Glutamatergic neuron (in vitro differentiated cells): Measurements from ENCODE around the gene SBNO1. TPM values are rescaled to one million over a fixed set of nuclear protein-coding genes. Genes with fewer than 3 reads are reported as not detected.
"Not testable (repeated sequence)": the region's sequence is repeated elsewhere in the genome, so short reads cannot be mapped to it uniquely, and the experiment has no call there.

Experiments
- DNase-seq: peaks from one replicate; pipeline ENCODE4 v3.0.0; 2022
- H3K27ac Mint-ChIP-seq: one replicate; pipeline ENCODE4 v1.8.0; 2020; ENCODE audit warnings: mild to moderate bottlenecking, mixed read lengths, inconsistent platforms; ENCODE audit not compliant: unreplicated experiment
- H3K27me3 Mint-ChIP-seq: one replicate; pipeline ENCODE4 v1.8.0; 2020; ENCODE audit warnings: mild to moderate bottlenecking, moderate library complexity, mixed read lengths, inconsistent platforms; ENCODE audit not compliant: unreplicated experiment
- H3K36me3 Mint-ChIP-seq: one replicate; pipeline ENCODE4 v1.8.0; 2020; ENCODE audit warnings: mild to moderate bottlenecking, mixed read lengths, inconsistent platforms; ENCODE audit not compliant: unreplicated experiment
- H3K4me1 Mint-ChIP-seq: one replicate; pipeline ENCODE4 v1.8.0; 2020; ENCODE audit warnings: mild to moderate bottlenecking, low read depth, mixed read lengths, inconsistent platforms; ENCODE audit not compliant: unreplicated experiment
- H3K4me3 Mint-ChIP-seq: one replicate; pipeline ENCODE4 v1.8.0; 2020; ENCODE audit warnings: mild to moderate bottlenecking, mixed read lengths, inconsistent platforms; ENCODE audit not compliant: unreplicated experiment
- H3K9me3 Mint-ChIP-seq: one replicate; pipeline ENCODE4 v1.8.0; 2020; ENCODE audit warnings: mild to moderate bottlenecking, moderate library complexity, mixed read lengths, inconsistent platforms; ENCODE audit not compliant: unreplicated experiment
- total RNA-seq: library from RNA; stranded (reverse); fragmentation: NEBNext Ultra II Directional; extraction: Animal tissue kit (Norgen Biotek cat#: 25700); gene quantifications from one replicate; pipeline ENCODE4 v1.2.1, GENCODE V29; 2021; ENCODE audit not compliant: unreplicated experiment
- TF ChIP-seq, protein P1 (sequence below): fragments of 200-600 bp; sonication (generic); IDR thresholded peaks from one replicate; pipeline ENCODE4 v1.5.0; 2021; ENCODE audit not compliant: partially characterized antibody, unreplicated experiment

The SBNO1 gene
- total RNA-seq, 1 donor from 2014 or later, result 50.9 TPM

DNA sequence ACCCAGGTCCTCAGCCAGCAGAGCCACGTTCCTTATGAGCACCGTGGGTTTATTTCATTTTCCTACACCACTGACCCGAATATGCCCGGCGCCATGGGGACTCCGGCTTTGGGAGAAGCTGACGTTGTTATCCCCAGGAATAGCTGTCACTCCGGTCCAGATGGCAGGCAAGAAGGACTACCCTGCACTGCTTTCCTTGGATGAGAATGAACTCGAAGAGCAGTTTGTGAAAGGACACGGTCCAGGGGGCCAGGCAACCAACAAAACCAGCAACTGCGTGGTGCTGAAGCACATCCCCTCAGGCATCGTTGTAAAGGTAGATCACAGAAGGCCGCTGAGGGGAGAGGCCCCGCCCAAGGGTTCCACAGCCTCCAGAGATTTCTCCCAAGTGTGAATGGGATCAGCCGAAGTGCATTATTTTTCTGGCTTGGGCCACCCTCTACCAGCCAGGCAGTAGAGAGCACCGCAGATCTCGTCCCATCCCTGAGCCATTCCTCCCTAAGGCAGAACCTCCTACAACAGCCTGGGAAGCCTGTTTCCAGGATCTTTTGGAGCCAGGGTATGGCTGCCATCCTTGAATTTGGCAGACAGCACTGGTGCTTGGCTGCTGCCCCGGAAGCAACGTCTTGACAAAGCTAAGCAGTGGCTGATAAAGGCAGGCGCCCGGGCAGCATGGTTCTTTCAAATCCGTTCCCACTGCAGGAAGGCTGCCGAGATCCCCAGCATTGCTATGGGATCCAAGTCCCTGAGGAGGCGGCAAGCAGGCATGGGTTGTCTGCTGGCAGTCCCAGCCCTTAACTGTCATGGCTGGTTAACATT, 110.8 kb downstream of the SBNO1 start:
- no peak for DNase-seq
- peak overlapping the region; percentile 56 for H3K27ac Mint-ChIP-seq
- H3K36me3 Mint-ChIP-seq, result peaks cover 18% of the 10 kb centered on the region
- no peak overlapping the region for H3K4me3 Mint-ChIP-seq
- TF ChIP-seq, protein P1, sequence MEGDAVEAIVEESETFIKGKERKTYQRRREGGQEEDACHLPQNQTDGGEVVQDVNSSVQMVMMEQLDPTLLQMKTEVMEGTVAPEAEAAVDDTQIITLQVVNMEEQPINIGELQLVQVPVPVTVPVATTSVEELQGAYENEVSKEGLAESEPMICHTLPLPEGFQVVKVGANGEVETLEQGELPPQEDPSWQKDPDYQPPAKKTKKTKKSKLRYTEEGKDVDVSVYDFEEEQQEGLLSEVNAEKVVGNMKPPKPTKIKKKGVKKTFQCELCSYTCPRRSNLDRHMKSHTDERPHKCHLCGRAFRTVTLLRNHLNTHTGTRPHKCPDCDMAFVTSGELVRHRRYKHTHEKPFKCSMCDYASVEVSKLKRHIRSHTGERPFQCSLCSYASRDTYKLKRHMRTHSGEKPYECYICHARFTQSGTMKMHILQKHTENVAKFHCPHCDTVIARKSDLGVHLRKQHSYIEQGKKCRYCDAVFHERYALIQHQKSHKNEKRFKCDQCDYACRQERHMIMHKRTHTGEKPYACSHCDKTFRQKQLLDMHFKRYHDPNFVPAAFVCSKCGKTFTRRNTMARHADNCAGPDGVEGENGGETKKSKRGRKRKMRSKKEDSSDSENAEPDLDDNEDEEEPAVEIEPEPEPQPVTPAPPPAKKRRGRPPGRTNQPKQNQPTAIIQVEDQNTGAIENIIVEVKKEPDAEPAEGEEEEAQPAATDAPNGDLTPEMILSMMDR, result no peak
- peaks cover 3% of the 10 kb centered on the region for H3K9me3 Mint-ChIP-seq
- peaks cover 4% of the 10 kb centered on the region for H3K4me1 Mint-ChIP-seq
- H3K27me3 Mint-ChIP-seq, result peaks cover 6% of the 10 kb centered on the region

DNA sequence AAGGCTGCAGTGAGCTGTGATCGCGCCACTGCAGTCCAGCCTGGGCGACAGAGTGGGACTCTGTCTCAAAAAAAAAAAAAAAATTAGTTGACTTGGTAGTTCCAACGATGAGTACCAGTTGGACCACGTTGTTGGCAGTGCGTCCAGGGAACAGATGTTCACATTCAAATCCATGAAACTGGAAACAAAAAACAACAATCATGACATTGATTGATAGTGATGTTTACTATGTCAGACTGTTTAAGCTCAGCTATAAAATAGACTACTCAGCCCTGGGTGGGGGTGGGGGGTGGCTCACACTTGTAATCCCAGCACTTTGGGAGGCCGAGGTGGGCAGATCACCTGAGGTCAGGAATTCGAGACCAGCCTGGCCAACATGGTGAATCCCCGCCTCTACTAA, 112.3 kb downstream of the SBNO1 start:
- H3K4me1 Mint-ChIP-seq, H3K4me3 Mint-ChIP-seq, DNase-seq, H3K27me3 Mint-ChIP-seq, H3K9me3 Mint-ChIP-seq, H3K27ac Mint-ChIP-seq: not testable (repeated sequence)
- H3K36me3 Mint-ChIP-seq, result peaks cover 26% of the 10 kb centered on the region

DNA sequence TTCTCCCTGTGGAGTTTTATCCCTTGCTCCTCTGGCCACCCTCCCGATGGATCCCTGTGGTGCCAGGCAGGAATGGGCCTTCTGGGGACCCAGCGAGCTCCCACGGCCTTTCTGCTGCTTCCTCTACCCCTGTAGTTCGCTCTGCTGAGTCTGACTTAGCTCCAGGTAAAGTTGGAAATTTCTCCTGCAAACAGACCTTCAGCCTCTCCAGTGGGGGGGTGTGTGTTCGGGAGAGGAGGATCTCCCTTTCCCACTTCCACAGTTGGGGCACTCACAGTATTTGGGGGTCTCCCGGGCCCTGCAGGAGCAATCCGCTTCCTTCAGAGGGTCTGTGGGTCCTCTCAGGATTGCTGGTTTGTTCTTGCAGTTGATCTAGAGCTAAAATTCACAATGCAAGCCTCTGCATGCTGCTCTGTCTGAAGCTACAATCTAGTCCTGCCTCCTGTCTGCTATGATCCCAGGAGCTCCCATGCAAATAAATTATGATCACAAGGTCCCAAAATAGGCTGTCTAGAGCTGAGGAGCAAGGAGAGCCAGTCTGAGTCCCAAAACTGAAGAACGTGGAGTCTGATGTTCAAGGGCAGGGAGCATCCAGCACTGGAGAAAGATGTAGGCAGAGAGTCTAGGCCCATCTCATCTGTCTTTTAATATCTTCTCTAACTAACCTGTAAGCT, 113.1 kb downstream of the SBNO1 start:
- peaks cover 4% of the 10 kb centered on the region for H3K9me3 Mint-ChIP-seq
- DNase-seq, result no peak
- TF ChIP-seq, protein P1, result no peak

DNA sequence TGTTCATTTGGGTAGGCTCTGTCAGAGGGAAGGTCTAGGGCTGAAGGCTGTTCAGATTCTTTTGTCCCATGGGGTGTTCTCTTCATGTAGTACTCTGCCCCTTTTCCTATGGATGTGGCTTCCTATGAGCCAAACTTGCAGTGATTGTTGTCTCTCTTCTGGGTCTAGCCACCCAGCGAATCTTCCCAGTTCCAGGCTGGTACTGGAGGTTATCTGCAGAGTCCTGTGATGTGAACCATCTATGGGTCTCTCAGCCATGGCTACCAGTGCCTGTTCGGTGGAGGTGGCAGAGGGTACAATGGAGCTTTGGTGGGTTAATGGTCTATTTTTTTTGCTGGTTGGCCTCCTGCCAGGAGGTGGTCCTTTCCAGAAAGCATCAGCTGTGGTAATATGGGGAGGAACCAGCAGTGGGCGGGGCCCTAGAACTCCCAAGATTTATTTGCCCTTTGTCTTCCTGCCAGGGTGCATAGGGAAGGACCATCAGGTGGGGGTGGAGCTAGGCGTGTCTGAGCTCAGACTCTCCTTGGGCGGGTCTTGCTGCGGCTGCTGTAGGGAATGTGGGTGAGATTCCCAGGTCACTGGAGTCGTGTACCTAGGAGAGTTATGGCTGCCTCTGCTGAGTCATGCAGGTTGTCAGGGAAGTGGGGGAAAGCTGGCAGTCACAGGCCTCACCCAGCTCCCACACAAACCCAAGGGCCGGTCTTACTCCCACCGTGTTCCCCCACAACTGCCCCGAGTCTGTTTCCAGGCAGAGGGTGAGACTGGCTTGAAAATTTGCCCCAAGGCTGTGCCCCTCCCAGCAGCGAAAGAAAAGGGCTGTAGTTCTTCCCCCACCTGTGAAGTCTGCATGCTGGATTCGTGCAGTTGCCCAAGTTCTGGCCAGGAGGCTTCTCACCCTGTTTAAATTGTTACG, 113.9 kb downstream of the SBNO1 start:
- Mint-ChIP-seq H3K4me3 (no peak overlapping the region), H3K36me3 (peaks cover 31% of the 10 kb centered on the region)

More for the DNA sequence above, 113.1 kb downstream of the SBNO1 start:
- H3K27ac Mint-ChIP-seq, result no peak overlapping the region
- no peak overlapping the region for H3K4me3 Mint-ChIP-seq
- H3K4me1 Mint-ChIP-seq, result peaks cover 9% of the 10 kb centered on the region
- H3K36me3 Mint-ChIP-seq, result peaks cover 31% of the 10 kb centered on the region
- H3K27me3 Mint-ChIP-seq, result peaks cover 6% of the 10 kb centered on the region

DNA sequence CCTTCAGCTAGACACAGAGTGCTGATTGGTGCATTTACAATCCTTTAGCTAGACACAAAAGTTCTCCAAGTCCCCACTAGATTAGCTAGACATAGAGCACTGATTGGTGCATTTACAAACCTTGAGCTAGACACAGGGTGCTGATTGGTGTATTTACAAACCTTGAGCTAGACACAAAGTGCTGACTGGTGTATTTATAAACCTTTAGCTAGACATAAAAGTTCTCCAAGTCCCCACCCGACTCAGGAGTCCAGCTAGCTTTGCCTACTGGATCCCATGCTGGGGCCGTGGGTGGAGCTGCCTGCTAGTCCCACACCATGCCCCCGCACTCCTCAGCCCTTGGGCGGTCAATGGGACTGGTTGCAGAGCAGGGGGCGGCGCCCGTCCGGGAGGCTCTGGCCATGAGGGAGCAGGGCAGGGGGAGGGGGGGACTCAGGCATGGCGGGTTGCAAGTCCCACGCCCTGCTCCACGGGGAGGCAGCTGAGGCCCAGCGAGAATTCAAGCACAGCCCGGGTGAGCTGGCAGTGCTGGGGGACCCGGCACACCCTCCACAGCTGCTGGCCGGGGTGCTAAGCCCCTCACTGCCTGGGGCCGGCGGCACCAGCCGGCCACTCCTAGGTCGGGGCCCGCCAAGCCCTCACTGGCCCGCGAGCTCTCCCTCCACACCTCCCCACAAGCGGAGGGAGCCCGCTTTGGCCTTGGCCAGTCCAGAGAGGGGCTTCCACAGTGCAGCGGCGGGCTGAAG, 115.5 kb downstream of the SBNO1 start:
- peaks cover 36% of the 10 kb centered on the region for H3K36me3 Mint-ChIP-seq
- DNase-seq, H3K4me1 Mint-ChIP-seq, H3K4me3 Mint-ChIP-seq, H3K27ac Mint-ChIP-seq, H3K9me3 Mint-ChIP-seq, H3K27me3 Mint-ChIP-seq: not testable (repeated sequence)

More for the DNA sequence above, 113.9 kb downstream of the SBNO1 start:
- peak overlapping the region; percentile 38 for H3K27ac Mint-ChIP-seq
- peaks cover 6% of the 10 kb centered on the region for H3K27me3 Mint-ChIP-seq
- TF ChIP-seq, protein P1, result no peak
- no peak for DNase-seq
- peaks cover 4% of the 10 kb centered on the region for H3K9me3 Mint-ChIP-seq
- peaks cover 9% of the 10 kb centered on the region for H3K4me1 Mint-ChIP-seq

DNA sequence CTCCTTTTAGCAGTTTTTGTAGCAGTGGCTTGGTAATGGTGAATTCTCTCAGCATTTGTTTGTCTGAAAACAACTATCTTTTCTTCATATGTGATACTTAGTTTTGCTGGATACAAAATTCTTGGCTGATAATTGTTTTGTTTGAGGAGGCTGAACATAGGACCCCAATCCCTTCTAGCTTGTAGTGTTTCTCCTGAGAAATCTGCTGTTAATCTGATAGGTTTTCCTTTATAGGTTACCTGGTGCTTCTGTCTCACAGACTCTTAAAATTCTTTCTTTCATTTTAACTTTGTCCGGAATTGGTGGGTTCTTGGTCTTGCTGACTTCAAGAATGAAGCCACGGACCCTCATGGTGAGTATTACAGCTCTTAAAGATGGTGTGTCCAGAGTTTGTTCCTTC, 116.5 kb downstream of the SBNO1 start:
- H3K9me3 Mint-ChIP-seq, H3K27me3 Mint-ChIP-seq, DNase-seq, H3K4me1 Mint-ChIP-seq, H3K4me3 Mint-ChIP-seq: not testable (repeated sequence)
- peaks cover 36% of the 10 kb centered on the region for H3K36me3 Mint-ChIP-seq
- peak overlapping the region; percentile 70 for H3K27ac Mint-ChIP-seq
